ENCODE results near the gene GPC6.

DNA sequence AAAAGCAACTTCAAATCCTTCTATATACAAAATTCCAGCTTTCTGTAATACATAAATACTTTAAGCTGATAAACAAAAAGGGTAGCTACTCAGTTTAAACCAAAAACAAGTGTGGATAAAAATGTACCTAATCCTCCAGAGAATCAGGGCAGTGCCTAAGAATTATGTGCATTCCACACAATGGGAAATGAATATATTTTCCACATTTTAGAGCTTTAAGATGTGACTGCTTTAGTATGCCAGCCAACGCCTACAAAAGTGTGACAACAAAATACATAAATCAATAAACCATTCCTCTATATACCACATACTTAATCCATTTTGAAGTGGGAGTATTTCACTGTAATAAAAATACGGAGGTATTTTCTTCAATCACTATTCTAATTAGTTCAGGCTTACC is 977.6 kb downstream of the GPC6 start:
- TF ChIP-seq TBL1XR1 (IDR thresholded peaks at IDR 0.05; ENCODE audit: low read length in 2 of 2) (no peak), ZFP30 (CRISPR knock-in tag; IDR thresholded peaks at IDR 0.05; ENCODE audit: borderline replicate concordance) (no peak), KLF6 (CRISPR knock-in tag; IDR thresholded peaks at IDR 0.05; ENCODE audit: borderline replicate concordance) (no peak), POLR2A (conservative IDR thresholded peaks at IDR 0.05) (no peak), BRCA1 (IDR thresholded peaks at IDR 0.05) (no peak), BRCA1 (CRISPR knock-in tag; IDR thresholded peaks at IDR 0.05) (no peak), ZNF785 (CRISPR knock-in tag; IDR thresholded peaks at IDR 0.05) (no peak), EP400 (IDR thresholded peaks at IDR 0.05) (no peak), ZZZ3 (IDR thresholded peaks at IDR 0.05) (no peak), ZC3H4 (CRISPR knock-in tag; IDR thresholded peaks at IDR 0.05; ENCODE audit: borderline replicate concordance) (no peak), NFYB (IDR thresholded peaks at IDR 0.05; ENCODE audit: extremely low read depth, insufficient read length) (no peak), BRD9 (IDR thresholded peaks at IDR 0.05; ENCODE audit: low read depth, partially characterized antibody) (no peak), MCM3 (IDR thresholded peaks at IDR 0.05) (no peak)
- TF ChIP-seq, protein P1, sequence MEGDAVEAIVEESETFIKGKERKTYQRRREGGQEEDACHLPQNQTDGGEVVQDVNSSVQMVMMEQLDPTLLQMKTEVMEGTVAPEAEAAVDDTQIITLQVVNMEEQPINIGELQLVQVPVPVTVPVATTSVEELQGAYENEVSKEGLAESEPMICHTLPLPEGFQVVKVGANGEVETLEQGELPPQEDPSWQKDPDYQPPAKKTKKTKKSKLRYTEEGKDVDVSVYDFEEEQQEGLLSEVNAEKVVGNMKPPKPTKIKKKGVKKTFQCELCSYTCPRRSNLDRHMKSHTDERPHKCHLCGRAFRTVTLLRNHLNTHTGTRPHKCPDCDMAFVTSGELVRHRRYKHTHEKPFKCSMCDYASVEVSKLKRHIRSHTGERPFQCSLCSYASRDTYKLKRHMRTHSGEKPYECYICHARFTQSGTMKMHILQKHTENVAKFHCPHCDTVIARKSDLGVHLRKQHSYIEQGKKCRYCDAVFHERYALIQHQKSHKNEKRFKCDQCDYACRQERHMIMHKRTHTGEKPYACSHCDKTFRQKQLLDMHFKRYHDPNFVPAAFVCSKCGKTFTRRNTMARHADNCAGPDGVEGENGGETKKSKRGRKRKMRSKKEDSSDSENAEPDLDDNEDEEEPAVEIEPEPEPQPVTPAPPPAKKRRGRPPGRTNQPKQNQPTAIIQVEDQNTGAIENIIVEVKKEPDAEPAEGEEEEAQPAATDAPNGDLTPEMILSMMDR (IDR thresholded peaks at IDR 0.05 in 2 of 3, conservative IDR thresholded peaks at IDR 0.05 in 1 of 3; ENCODE audit: insufficient read depth in 2 of 3, low read depth in 1 of 3, low read length in 3 of 3): no peak
